ENCODE data around the gene SLC39A13.
A peak's percentile ranks its signal among the peaks of the same experiment; 100 is the strongest.

Gene SLC39A13

DNA sequence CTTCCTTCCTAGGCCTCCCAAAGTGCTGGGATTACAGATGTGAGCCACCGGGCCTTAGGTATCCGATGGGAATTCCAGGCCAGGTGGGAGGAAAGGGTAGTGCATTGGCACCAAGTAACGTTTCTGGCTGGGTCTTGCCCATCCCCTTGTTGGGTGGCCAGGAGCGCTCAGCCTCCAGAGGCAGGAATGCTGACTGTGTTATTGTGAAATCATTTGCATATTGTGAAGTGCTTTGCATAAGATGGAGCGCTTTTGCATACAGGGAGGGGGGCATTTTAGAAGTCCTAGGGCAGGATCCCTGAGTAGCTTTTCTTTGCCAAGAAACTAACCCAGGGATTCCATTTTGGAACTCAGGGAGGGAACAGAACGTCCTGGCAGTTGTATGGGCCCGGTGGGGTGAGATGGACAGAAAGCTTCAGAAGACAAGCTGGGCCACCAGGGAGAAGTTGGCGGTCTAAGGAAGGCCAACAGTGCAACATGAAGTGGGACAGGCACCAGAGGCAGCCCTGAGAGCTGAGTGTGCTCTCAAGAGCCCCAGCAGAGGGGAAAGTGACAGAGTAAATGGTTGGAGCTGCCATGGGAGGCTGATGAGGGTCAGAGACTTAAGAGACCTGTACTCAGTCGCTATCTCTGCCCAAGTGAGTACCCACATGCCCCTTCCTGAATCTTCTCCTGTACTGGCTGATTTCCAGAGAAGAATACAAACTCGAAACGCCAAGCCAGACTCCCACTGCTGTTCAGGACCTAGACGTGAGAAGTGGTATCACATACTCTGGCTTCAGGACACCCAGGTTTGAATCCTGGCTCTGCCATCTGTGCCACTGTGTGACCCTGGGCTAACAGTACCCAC is 1.3 kb upstream of the SLC39A13 start:
- DNase-seq: no peak

DNA sequence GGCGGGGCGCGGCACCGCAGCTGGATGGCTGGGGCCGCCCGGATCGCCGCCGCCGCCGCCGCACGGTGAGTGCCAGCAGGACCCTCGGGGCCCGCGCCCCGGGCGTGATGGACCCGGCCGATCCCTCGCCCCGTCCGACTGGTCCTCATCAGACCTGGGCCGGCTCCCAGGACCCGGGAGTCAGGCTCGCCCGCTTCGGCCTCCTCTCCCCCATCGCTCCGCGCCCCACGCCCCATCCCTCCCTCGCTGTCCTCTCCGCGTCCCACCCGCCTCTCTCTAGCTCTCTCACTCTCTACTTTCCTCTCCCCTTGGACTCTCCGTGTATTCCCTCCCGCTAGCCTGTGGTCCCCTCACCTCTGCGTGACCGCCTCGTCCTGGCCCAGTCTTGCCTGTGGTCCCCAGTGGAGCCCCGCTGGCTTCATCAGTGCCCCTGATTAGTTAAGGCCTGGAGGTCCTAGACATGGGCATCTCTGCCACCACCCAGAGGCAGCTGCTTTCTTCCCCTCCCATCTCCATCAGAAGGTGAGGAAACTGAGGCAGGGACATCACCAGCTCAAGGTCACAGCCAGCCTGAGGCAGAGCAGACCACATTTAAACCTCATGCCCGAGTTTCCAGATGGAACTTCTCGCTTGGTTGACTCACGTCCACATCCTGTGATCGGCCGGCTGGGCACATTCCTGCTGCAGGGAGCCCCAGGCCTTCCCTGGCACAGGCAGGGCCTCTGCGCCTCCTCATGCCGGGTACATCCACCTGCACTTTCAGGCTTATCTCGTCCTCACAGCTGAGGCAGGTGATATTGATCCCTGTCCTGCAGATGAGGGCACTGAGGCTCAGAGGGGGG is 429 bp downstream of the SLC39A13 start:
- no peak for DNase-seq

DNA sequence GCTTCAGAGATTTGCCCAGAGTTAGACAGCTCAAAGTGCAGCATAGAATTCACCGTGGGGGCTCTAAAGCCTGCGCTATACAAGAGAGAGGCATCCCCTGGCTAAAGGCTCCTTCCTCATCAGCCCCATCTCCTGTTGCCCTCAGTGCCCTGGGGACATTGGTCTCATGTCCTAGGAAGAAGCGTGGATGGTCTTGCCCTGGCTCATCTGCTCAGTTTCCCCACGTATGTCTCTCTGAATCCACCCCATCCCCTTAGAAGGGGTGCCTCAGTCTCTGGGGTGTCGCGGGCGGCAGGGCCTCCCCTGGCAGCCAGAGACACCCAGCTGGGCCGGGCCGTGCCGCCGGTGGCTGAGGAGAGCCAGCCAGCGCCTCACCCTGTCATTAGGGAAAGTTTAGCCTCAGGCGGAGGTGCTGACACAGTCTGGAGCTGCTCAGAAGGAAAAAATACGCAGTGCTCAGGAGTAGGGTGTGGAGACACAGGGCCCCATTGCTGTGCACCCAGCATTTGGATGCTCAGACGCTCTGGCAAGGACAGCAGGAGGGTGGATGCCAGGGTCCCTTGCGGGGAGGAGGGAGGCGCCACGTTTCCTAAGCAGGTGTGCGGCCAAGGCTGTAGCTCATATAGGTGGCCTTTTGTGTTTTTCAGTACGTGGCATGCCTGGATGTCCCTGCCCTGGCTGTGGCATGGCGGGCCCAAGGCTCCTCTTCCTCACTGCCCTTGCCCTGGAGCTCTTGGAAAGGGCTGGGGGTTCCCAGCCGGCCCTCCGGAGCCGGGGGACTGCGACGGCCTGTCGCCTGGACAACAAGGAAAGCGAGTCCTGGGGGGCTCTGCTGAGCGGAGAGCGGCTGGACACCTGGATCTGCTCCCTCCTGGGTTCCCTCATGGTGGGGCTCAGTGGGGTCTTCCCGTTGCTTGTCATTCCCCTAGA is 1.3 kb downstream of the SLC39A13 start:
- DNase-seq: no peak

DNA sequence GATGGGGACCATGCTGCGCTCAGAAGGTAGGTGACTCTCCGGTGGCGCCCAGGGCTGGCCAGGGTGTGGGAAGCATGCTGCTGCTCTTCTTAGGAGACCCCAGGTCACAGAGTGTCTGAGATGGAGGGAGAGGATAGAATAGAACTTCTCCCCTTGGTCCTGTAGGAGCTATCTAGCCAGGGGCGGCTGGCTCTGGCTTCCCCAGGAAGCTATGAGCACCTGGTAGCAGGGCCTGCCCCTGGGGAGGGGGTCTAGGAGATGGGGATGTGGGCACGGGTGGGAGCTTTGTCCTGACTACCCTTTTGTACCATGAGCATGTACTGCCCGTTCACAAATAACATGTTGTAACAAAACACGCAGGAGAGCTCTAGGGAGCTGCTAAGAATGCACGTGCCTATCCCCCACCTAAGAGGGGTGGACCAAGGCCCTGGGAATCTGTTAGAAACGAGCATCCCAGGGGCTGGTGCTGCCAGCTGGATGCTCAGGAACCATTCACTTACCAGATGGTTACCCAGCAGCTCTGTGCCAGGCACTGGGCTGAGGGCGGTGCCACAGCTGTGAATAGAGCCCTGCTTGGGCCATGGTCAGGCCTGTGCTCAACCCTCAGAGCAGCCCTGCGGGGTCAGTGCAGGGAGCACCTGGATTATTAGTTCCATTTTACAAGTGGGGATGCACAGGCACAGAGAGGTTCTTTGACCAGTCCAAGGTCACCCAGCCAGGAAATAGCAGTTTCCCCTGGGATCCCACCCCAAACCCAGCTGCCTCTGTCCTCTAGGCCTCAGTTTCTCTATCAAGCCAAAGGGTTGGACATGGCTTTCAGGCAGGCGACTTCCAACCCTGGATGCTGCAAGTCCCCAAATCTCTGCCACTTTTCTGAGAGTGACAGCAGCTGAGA is 2.2 kb downstream of the SLC39A13 start:
- no peak for DNase-seq

DNA sequence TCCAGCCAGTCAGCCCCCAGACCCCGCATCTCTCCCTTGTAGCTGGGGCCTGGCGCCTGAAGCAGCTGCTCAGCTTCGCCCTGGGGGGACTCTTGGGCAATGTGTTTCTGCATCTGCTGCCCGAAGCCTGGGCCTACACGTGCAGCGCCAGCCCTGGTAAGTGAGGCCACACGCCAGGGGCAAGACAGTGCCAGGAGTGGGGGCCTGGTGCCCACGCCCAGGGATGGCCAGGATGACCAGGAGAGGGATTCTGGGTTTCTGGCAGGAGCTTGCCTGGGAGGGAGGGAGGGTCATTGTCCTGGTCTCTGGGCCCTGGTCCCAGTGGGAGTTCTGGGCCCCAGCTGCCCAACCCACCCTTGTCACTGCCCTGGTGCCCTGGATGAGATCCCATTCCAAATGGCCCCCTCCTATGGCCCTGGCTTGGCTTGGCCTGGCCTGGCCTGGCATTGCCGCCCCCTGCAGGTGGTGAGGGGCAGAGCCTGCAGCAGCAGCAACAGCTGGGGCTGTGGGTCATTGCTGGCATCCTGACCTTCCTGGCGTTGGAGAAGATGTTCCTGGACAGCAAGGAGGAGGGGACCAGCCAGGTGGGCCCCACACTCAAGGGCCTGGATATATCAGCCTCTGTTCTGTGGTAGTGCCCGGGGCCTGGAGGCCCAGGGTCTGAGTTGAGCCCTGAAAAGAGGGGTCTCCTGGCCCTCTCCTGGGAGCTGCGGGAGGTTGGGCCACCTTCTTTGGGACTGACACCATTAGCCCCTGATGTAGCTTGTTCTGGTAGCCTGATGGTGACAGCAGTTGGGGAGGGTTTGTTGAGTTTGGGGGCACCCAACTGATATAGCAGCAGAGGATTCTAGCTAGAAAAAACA is 3.7 kb downstream of the SLC39A13 start:
- peak in 4 of 5 experiments; percentile 15 to 51 (median 37) for DNase-seq

DNA sequence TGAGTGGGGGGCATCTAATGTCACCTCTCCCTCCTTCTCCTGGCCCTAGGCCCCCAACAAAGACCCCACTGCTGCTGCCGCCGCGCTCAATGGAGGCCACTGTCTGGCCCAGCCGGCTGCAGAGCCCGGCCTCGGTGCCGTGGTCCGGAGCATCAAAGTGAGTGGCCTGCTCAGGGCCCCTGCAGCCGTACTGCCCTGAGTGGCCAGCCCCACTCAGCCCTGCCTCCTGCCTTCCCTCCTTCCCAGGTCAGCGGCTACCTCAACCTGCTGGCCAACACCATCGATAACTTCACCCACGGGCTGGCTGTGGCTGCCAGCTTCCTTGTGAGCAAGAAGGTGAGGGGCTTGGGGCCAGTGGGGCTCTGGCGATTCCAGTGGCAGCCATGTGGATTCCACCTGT is 5.0 kb downstream of the SLC39A13 start:
- no peak for DNase-seq

DNA sequence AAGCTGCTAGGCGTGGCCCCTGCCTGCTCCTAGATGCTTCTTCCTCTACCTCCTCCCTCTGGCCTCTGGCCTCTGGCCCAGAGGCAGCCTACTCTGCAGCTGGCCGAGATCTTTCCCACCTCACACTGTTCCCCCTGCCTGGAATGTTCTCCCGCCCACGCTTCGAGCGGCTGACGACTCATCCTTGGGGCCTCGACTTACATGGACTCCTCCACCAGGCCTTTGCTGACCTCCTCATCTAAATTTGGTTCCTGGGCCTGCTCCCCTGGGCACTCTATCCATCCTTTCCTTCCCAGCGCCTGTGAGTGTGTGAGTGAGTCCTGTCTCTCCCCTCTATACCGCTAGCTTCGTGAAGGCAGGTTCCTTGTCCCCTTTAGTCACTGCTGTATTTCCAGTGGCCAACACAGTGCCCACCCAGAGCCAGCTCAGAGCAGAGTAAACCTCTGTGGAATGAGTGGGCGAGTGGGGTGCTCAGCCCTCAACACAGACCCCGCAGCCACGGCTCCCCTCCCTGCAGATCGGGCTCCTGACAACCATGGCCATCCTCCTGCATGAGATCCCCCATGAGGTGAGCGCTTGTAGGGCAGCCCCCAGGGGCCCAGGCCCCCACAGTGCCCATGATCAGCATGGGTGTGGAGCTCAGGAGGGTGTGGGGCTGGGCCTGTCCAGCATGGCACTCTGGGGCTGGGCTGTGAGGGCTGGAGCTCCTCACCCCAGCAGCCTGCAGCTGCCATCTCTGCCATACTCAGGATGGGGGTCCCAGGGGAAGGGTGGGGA is 5.7 kb downstream of the SLC39A13 start:
- no peak for DNase-seq

DNA sequence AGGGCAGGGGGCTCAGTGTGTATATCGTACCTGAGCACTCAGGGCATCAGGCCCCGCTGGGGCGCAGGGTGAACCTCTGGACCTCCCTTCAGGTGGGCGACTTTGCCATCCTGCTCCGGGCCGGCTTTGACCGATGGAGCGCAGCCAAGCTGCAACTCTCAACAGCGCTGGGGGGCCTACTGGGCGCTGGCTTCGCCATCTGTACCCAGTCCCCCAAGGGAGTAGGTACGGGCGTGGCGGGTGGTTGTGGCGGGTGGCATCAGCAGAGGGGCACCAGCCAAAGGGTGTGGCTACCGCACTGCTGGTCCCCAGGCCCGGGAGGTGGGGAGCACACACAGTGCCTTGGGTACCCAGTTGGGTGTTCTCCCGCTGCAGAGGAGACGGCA is 6.3 kb downstream of the SLC39A13 start:
- no peak for DNase-seq

DNA sequence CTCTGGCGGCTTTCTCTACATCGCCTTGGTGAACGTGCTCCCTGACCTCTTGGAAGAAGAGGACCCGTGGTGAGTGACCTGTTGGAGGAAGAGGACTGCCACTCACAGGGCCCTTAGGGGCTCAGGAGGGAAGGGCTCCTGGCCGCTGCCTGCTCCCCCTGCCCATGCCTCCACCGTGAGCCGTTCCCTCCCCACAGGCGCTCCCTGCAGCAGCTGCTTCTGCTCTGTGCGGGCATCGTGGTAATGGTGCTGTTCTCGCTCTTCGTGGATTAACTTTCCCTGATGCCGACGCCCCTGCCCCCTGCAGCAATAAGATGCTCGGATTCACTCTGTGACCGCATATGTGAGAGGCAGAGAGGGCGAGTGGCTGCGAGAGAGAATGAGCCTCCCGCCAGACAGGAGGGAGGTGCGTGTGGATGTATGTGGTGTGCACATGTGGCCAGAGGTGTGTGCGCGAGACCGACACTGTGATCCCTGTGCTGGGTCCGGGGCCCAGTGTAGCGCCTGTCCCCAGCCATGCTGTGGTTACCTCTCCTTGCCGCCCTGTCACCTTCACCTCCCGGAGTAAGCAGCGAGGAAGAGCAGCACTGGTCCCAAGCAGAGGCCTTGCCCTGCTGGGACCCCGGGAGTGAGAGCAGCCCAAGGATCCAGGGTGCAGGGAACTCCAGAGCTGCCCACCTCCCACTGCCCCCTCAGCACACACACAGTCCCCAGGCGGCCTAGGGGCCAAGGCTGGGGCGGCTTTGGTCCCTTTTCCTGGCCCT is 6.9 kb downstream of the SLC39A13 start:
- DNase-seq: no peak

DNA sequence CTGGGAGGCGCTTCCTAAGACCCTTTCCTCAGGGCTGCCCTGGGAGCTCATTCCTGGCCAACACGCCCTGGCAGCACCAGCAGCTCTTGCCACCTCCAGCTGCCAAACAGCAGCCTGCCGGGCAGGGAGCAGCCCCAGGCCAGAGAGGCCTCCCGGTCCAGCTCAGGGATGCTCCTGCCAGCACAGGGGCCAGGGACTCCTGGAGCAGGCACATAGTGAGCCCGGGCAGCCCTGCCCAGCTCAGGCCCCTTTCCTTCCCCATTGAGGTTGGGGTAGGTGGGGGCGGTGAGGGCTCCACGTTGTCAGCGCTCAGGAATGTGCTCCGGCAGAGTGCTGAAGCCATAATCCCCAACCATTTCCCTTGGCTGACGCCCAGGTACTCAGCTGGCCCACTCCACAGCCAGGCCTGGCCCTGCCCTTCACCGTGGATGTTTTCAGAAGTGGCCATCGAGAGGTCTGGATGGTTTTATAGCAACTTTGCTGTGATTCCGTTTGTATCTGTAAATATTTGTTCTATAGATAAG is 7.6 kb downstream of the SLC39A13 start:
- DNase-seq: no peak

DNA sequence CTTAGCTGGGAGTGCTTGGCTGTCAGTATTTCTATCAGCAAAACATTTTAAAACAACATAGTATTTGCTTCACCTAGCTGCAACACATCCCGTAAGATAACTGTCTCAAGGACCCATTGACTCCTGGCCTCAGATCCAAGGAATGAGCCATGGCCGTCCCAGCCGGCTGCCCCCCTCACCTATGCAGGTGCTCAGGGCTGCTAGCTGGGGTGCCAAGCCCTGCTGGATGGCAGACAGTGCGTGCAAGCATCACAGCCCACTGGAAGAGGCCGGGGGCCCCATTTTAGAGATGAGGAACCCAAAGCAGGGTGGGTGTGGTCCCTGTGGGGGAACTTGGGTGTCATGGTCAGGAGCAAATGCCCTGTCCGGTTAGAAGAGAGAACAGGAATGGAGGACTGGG is 9.3 kb downstream of the SLC39A13 start:
- DNase-seq: no peak

DNA sequence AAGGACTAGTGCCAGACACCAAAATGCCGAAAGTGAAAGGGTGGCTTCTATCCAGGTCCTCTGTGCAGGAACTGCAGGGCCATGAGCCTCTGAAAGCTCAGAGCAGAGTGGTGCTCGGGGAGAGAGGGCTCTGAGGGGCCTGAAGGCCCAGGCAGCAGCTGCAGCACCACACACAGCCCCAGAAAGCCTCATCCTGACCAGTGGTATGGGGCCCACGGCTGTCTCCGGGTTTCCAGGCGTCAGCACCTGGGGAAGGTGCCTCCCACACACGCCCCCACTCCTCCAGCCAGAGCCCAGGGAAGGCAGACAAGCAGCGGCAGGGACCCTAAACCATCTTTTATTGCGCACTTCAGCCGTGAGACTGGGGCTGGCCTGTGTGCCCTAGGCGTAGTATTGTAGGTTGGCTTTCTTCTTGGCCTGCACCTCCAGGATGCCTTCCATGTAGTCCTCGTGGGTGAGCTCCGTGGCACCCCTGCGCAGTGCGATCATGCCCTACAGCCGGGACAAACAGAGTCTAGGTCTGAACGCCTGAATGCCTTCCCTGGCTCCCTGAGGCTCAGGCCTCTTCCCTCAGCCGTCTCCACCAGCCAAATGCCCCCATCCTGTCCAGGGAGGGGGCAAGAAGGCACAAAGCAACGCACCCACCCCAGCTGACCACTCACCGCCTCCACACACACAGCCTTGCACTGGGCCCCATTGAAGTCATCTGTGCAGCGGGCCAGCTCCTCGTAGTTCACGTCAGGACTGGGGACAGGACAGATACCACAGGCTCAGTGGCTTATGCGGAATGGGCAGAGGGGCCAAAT is 10.3 kb downstream of the SLC39A13 start:
- DNase-seq: no peak

DNA sequence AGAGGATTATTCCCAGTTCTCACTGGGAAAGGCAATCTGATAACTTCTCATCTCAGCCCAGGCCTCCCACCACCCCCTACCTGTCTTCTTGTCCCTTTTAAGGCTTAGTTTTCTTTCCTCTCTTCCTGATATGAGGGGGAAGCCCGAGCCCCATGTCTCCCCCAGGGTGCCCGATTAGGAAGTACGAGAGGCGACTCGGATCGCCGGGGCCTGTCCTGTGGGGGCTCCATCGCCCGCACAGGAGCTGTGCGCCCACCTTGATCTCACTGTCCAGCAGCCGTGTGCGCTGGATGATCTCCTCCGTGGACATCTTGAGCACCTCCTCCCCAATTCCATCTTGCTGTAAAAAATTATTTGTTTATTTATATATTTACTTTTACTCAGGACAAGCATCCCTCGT is 17.2 kb downstream of the SLC39A13 start:
- DNase-seq: no peak

DNA sequence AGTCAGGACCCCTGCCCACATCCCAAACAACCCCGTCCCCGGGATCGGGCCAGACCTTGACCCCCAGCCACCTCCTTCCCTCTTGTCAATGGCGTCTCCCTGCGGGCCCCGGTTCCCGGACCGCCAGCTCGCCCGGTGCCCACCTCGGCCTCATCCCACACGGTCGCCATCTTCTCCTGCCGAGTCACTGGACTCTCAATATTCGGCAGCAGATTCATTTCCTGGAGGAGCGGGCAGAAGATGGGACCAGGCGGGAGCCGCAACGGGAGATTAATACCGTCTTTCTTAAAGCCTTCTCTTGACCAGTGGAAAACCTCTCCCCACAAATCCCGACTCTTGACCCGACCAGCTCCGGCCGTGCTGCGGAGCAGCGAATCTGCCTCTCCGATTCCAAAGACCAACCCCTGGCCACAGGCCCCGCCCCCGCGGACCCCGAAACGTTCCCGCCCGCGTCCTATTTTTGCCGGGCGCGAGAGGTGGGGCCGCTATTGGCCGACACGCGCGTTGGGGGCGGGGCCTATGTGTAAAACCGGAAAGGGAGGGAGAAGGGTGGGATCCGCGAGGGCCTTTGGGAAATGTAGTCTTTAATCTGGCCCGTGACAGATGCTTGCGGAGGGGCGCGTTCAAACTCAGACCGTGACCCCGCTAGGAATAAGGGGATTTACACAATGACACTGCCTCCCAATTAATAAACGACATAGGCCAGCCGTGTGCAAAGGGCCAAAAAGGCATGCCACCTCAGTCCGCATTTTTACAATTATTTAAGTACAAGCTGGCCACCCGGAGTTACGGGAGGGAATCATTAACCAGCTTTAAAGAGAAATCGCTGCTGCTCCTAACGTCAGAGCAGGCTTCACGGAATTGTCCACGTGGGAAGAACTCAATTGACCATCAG is 17.9 kb downstream of the SLC39A13 start, which contains the start of gene PSMC3:
Gene PSMC3, minus strand, starts transcription at position 378 of the 895 bp plus-strand sequence. Its CDS starts 160 bp downstream, at position 218.
- DNase-seq: peak; percentile 94 to 98 (median 96)

DNA sequence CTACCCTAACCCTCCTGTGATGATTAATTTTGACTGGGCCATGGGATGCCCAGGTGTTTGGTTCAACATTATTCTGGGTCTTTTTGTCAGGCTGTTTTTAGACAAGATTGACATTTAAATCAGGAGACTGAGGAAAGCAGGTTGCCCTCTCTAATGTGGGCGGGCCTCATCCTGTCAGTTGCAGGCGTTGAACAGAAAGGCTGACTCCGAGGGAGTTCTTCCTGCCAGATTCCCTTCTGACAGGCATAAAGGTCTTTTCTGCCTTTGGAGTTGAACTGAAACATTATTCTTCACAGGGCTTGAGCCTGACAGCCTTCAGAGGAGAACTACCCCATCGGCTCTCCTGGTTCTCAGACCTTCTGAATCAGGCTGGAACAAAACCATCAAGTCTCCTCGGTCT is 22.1 kb downstream of the SLC39A13 start:
- DNase-seq: no peak

DNA sequence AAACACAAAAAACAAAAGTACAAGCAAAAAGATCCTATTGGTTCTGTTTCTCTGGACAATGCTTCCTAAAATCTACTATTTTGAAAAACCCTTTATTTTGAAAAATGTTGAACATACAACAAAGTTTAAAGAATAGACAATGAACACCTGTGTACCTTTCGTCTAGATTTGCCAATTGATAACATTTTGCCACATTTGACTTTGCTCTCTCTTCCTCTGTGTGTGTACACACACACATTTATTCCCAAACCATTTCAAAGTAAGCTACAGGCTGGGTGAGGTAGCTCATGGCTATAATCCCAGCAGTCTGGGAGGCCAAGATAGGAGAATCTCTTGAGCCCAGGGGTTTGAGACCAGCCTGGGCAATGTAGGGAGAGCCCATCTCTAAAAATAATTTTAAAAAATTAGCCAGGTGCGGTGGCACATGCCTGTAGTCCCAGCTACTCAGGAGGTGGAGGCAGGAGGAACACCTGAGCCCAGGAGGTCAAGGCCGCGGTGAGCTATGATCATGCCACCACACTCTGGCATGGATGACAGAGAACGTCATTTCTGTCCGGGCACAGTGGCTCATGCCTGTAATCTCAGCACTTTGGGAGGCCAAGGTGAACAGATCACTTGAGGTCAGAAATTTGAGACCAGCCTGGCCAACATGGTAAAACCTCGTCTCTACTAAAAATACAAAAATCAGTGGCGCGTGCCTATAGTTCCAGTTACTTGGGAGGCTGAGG is 23.1 kb downstream of the SLC39A13 start:
- no peak for DNase-seq

Measured in T-helper 2 cell (primary cell).